Middle frontal gyrus (tissue), 1 donor: ENCODE data around the gene HSDL2.

Experiments used
- DNase-seq: peaks from one replicate; pipeline ENCODE4 v3.0.0-alpha.2; 2015; ENCODE audit warnings: low spot score; ENCODE audit errors: extremely low spot score

The HSDL2 gene

GRCh38 chr9:112446080-112446479 lies 66.2 kb downstream of the HSDL2 start:
- DNase-seq, result no peak

DNA sequence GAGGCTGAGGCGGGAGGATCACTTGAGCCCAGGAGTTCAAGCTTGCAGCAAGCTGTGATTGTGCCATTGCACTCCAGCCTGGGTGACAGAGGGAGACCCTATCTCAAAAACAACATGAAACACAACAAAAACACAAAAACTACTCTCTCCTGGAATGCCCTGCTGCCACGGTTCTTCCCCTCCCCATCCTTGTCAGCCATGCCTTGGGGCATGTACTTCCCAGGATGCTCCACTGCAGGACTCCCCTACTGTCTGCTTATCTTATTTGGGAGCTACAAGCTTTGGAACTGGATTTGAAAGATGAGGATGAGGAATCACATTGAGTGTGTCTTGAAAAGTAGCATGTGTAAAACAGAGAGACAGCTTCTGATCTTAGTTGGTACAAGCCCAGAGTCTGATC lies 66.6 kb downstream of the HSDL2 start:
- DNase-seq, result no peak

- no peak for DNase-seq
Observed at GRCh38 chr9:112447283-112447761, 67.4 kb downstream of the HSDL2 start.

GRCh38 chr9:112462855-112463254 lies 82.9 kb downstream of the HSDL2 start:
- no peak for DNase-seq

GRCh38 chr9:112465352-112465751 lies 85.4 kb downstream of the HSDL2 start:
- no peak for DNase-seq

DNA sequence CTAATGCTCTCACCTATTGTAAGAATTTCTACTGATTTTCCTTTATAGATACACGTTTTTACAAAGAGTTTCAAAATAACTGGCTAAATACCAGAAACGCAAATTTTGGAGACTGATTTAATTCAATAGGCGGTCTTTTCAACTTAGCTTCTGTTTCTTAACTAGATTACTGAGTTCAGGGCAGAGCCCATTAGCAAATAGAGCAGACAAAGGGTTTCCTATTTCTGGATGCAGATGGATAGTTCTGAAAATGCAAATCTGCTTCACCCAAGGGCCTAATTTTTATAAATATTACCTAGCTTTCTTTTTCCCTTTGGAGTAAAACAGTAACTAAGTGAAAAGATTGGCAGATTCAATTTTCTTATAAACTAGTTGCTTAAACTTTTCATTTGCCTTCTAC lies 93.1 kb downstream of the HSDL2 start:
- DNase-seq, result no peak

- DNase-seq, result no peak
Observed at GRCh38 chr9:112473986-112474385, 94.1 kb downstream of the HSDL2 start.

DNA sequence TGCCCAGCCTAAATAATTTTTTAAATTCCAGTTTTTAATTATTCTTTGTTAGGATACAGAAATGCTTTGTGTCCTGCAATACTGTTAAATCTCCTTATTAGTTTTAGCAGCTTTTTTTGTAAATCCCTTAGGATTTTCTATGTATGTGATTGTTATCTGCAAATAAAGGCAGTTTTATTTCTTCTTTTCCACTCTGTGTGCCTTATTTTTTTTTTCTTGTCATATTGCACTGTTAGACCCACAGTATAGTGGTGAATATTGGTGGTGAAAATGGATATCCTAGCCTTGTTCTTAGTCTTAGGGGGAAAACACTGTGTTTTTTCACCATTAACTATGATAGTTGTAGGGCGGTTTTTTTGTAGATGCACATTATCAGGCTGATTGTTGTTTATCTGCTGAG lies 95.4 kb downstream of the HSDL2 start:
- no peak for DNase-seq

DNA sequence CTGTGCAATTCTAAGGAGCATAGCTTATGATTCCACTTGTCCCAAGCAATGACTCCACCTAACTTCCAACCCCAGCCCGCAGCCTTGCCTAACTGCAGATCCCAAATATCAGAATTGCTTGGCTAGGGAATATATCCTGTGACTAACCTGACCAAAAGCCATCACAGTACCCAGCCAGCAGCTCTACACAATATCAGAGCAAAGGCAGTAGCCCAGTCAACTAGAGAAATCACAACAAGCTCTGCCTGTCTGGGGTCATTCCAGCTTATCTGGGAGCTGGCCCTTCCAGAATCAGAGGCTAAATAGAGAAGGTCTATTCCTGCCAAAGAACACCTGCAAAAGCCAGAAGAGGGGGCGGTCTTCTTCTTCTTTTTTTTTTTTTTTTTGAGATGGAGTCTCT lies 97.4 kb downstream of the HSDL2 start:
- no peak for DNase-seq

- DNase-seq, result no peak
Observed at GRCh38 chr9:112479221-112479620, 99.3 kb downstream of the HSDL2 start.

DNA sequence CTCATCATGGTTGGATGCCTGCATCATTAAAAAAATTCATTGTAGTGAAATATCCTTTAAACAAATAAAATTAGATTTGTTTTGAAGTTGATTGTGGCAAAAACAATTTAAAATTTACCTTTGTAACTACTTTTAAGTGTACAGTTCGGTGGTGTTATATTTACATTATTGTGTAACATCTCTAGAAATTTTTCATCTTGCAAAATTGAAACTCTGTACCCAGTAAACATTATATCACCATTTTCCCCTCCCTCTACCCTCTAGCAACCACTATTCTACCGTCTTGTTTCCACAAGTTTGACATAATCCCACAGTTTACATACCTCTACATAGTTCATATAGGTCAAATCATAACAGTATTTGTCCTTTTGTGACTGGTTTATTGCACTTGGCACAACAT lies 104.7 kb downstream of the HSDL2 start:
- no peak for DNase-seq

GRCh38 chr9:112485574-112485973 lies 105.7 kb downstream of the HSDL2 start:
- DNase-seq, result no peak

GRCh38 chr9:112486221-112487007 lies 106.5 kb downstream of the HSDL2 start, which contains the start of gene KIAA1958:
Gene KIAA1958 (plus strand): TSS chr9:112486827. CDS start chr9:112574081, 87,254 bp downstream.
- DNase-seq, result peak; percentile 38

- no peak for DNase-seq
Observed at GRCh38 chr9:112487008-112487798, 107.3 kb downstream of the HSDL2 start.

GRCh38 chr9:112487799-112488340 lies 108.0 kb downstream of the HSDL2 start:
- no peak for DNase-seq

DNA sequence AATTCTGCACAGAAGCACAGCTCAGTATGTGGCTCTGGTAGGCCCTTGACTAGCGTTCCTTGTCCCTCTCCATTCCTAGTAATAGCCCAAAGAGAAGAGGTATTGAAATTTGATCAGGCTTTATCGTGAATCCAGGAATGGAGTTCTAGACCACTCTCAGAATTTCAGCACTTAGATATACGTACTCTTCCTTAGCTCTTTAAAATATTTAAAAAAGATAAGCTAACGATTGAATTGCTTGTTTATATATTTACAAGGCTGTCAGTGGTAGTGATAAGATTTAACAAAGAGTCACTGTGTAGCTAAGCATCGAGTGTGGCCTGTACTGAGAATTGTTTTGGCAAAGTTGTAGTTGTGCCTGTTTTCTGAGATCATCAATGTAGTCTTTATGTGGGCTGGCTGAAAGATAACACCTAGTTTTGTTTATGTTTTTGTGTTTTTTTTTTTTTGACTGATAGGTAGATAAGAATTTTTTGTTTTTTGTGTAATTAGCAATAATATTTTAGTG lies 109.2 kb downstream of the HSDL2 start:
- no peak for DNase-seq

GRCh38 chr9:112489876-112490666 lies 110.2 kb downstream of the HSDL2 start:
- no peak for DNase-seq

GRCh38 chr9:112493393-112494137 lies 113.7 kb downstream of the HSDL2 start:
- DNase-seq, result no peak

- no peak for DNase-seq
Observed at GRCh38 chr9:112494153-112494552, 114.2 kb downstream of the HSDL2 start.

GRCh38 chr9:112495614-112496013 lies 115.7 kb downstream of the HSDL2 start:
- no peak for DNase-seq
